Measurements from ENCODE around the gene RASA2. TPM values are rescaled to one million over a fixed set of nuclear protein-coding genes. Genes with fewer than 3 reads are reported as not detected.
A peak's percentile ranks its signal among the peaks of the same experiment; 100 is the strongest.

RASA2 gene
- total and polyA plus RNA-seq, 9 of the 15 experiments (the other 6 are each of a cell fraction or from before 2014, with no cell fraction given), result 2.0 to 12.8 (median 9.5) TPM

GRCh38 chr3:141570068-141570467 lies 83.2 kb downstream of the RASA2 start (continued):
- TF ChIP-seq ELK3 (CRISPR knock-in tag; IDR thresholded peaks at IDR 0.05) (no peak), CHAMP1 (IDR thresholded peaks at IDR 0.05) (0 out of 2 replicates have a peak, but pooled peaks have one; percentile 22), MEF2A (IDR thresholded peaks at IDR 0.05; ENCODE audit: control insufficient read depth, low read depth, low read length) (no peak), KHSRP (IDR thresholded peaks at IDR 0.05) (no peak), NFE2 (IDR thresholded peaks at IDR 0.05; ENCODE audit: low read depth) (peak; percentile 46), ATF7 (IDR thresholded peaks at IDR 0.05) (no peak)

All from K562 (cell line).